Chondrocyte (in vitro differentiated cells): ENCODE data around the gene APBB2. TPM values are rescaled to one million over a fixed set of nuclear protein-coding genes. Genes with fewer than 3 reads are reported as not detected.

Experiments
- DNase-seq: peaks from one replicate; pipeline ENCODE4 v3.0.0; 2021; ENCODE audit warnings: mixed read lengths, low spot score
- H3K27ac Mint-ChIP-seq: one replicate; pipeline ENCODE4 v1.8.0; 2021; ENCODE audit warnings: mild to moderate bottlenecking, moderate library complexity, mixed read lengths; ENCODE audit not compliant: unreplicated experiment
- H3K27me3 Mint-ChIP-seq: 2 replicates; pipeline ENCODE4 v1.8.0; 2021; ENCODE audit warnings: low read depth, mixed read lengths
- H3K36me3 Mint-ChIP-seq: 2 replicates; pipeline ENCODE4 v1.8.0; 2021; ENCODE audit warnings: low read depth, mixed read lengths
- H3K4me1 Mint-ChIP-seq: 2 replicates; pipeline ENCODE4 v1.8.0; 2021; ENCODE audit warnings: low read depth, mild to moderate bottlenecking, mixed read lengths
- H3K4me3 Mint-ChIP-seq: one replicate; pipeline ENCODE4 v1.8.0; 2021; ENCODE audit warnings: mild to moderate bottlenecking, moderate library complexity, mixed read lengths; ENCODE audit not compliant: unreplicated experiment
- H3K9me3 Mint-ChIP-seq: 2 replicates; pipeline ENCODE4 v1.8.0; 2021; ENCODE audit warnings: low read depth, mixed read lengths
- total RNA-seq: library from RNA; stranded (reverse); gene quantifications from 3 replicates; pipeline ENCODE4 v1.2.1, GENCODE V29; 2021
- TF ChIP-seq, protein P1 (sequence below): fragments of 200-600 bp; sonication (generic); IDR thresholded peaks from 2 replicates; pipeline ENCODE4 v1.5.0; 2021; ENCODE audit warnings: antibody characterized with exemption, mild to moderate bottlenecking, moderate library complexity

The APBB2 gene
- total RNA-seq, 1 donor from 2014 or later, result 119 TPM

DNA sequence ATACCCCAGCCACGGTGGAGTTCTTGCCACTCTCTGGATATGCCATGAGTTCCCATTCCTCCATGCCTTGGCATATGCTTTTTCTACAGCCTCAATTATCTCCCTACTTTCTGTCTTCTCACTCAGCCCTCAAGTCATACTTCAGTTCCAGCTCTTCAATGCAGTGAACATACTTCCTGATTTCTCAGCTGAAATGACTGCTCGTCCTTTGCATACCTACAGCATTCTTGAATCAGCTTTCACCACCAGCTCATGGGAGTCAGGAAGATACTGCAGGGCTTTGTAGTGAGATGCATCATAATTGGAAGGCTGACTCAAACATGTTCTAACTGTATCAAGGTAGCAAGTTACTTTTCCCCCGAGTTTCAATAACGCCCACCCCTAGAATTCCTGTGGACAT lies 118.4 kb downstream of the APBB2 start:
- H3K27me3 Mint-ChIP-seq, result no peaks in the 10 kb centered on the region
- H3K36me3 Mint-ChIP-seq, result peaks cover 2% of the 10 kb centered on the region
- no peak overlapping the region for H3K4me3 Mint-ChIP-seq
- no peaks in the 10 kb centered on the region for H3K9me3 Mint-ChIP-seq
- peaks cover 39% of the 10 kb centered on the region for H3K4me1 Mint-ChIP-seq
- peak overlapping the region; percentile 60 for H3K27ac Mint-ChIP-seq
- TF ChIP-seq, protein P1, sequence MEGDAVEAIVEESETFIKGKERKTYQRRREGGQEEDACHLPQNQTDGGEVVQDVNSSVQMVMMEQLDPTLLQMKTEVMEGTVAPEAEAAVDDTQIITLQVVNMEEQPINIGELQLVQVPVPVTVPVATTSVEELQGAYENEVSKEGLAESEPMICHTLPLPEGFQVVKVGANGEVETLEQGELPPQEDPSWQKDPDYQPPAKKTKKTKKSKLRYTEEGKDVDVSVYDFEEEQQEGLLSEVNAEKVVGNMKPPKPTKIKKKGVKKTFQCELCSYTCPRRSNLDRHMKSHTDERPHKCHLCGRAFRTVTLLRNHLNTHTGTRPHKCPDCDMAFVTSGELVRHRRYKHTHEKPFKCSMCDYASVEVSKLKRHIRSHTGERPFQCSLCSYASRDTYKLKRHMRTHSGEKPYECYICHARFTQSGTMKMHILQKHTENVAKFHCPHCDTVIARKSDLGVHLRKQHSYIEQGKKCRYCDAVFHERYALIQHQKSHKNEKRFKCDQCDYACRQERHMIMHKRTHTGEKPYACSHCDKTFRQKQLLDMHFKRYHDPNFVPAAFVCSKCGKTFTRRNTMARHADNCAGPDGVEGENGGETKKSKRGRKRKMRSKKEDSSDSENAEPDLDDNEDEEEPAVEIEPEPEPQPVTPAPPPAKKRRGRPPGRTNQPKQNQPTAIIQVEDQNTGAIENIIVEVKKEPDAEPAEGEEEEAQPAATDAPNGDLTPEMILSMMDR, result no peak
- DNase-seq, result no peak

DNA sequence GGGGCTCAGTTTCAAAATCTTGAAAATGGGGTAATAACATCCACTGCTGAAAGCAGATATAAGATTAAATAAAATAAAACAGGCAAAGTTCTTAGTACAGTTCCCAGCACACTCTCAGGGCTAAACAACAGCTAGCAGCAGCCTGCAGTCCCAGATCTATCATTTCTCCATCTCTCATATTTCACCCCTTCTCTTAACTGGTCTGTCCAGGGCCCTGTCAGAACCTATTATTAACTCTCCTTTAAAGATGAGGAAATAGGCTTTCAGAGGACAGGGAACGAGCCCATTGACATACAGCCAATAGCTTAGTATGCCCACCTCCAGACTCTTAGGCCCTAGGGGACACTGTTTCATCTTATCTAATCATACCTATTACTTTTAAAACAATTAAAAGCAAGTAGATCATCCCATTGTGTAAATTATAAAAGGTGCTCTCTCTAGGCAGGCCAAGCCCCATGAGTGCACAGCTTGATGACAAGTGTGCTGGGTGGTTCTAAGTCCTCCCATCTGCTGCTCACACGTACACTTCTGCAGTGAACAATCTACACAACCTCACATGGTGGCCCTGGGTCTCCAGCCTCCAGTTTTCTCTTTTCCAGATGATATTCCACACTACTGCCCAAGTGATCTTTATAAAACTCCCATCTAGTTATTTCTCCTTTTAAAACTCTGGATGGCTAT lies 119.0 kb downstream of the APBB2 start:
- TF ChIP-seq, protein P1, result no peak
- Mint-ChIP-seq H3K27me3 (no peaks in the 10 kb centered on the region), H3K4me1 (peaks cover 39% of the 10 kb centered on the region), H3K9me3 (no peaks in the 10 kb centered on the region), H3K36me3 (peaks cover 2% of the 10 kb centered on the region), H3K27ac (peak overlapping the region; percentile 60), H3K4me3 (no peak overlapping the region)
- DNase-seq, result no peak

DNA sequence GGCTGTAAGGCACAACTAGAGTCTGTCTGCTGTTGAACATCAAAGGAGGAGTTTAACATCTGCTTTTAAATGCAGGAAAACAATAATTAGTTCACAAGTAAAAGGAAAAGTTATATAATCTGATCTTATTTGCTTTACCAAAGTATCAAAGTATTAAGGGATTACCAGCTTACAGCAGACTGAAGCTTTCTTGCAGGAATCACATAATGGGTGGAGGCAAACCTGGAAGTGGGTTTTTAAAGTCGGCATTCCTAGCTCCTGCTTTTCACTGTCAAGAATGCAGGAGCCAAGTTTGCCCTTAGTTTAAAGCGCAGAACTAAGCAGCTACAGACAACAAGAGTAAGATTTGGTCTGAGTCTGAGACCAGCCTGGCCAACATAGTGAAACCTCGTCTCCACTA lies 122.2 kb downstream of the APBB2 start:
- DNase-seq, result no peak
- peaks cover 19% of the 10 kb centered on the region for H3K4me1 Mint-ChIP-seq
- no peaks in the 10 kb centered on the region for H3K9me3 Mint-ChIP-seq
- H3K27me3 Mint-ChIP-seq, result no peaks in the 10 kb centered on the region
- no peak overlapping the region for H3K4me3 Mint-ChIP-seq
- TF ChIP-seq, protein P1, result no peak
- H3K36me3 Mint-ChIP-seq, result peaks cover 2% of the 10 kb centered on the region
- H3K27ac Mint-ChIP-seq, result no peak overlapping the region

DNA sequence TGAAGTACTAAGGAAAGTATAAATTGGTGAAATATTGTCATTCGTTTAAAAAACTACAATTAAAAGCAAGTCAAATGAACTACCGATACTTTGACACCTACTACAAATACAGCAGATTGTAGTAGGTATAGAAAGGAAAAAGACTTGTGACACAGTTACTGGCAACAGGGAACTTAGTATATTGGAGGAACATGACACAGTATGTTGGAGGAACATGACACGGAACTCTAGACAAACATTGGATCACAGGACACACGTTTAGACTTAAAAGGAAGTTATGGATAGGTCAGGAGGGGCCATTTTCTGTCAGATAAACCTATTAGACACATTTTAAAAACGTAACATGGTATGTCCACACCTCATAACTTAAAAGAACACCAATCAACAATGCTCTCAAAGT lies 132.5 kb downstream of the APBB2 start:
- DNase-seq, result no peak
- Mint-ChIP-seq H3K4me1 (peaks cover 26% of the 10 kb centered on the region), H3K27me3 (no peaks in the 10 kb centered on the region), H3K36me3 (peaks cover 10% of the 10 kb centered on the region), H3K27ac (no peak overlapping the region), H3K4me3 (no peak overlapping the region), H3K9me3 (peaks cover 13% of the 10 kb centered on the region)
- TF ChIP-seq, protein P1, result no peak

DNA sequence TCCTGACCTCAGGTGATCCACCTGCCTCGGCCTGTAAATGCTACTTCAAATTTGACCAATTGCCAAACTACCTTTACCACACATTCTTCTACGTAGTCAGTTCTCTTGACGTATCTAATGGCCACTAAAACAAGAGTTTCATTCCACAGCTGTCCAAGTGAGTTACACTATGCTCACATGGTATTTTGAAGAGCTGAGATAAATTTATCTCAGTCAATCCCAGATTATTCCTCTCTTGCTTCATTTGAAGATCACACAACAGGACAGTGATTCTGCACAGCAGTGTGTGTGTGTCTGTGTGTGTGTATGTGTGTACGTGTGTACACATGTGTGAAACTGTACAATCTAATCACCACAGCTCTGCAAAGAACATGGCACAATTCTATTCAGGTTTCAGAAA lies 133.4 kb downstream of the APBB2 start:
- Mint-ChIP-seq H3K4me1 (peaks cover 34% of the 10 kb centered on the region), H3K27me3 (no peaks in the 10 kb centered on the region), H3K4me3 (no peak overlapping the region), H3K9me3 (peaks cover 4% of the 10 kb centered on the region), H3K27ac (no peak overlapping the region), H3K36me3 (peaks cover 1% of the 10 kb centered on the region)
- DNase-seq, result no peak
- TF ChIP-seq, protein P1, result no peak
